ENCODE results near the gene UQCRQ.

The UQCRQ gene

DNA sequence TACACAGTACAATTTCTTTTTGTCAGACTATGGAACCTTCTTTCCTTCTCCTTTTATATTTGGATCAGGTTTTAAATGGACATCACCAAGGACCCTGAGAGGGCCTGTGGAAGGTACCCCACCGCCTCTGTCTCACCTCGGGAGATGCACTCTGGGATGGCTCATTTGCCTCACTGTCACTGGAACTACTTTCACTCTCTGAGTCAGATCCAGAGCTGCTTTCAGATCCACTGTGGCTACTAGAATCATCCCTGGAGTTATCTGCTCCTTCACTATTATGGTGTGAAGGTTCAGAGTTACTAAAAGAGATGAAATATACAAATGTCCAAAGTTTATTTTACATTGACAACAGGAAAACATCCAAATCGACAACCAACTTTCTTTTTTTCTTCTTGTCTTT, 31.7 kb downstream of the UQCRQ start:
- in situ Hi-C loops (cut with HindIII; ENCODE audit: low sequenced_read_pairs) = no loop called here
- H3K4me3 ChIP-seq (ENCODE audit: low read depth, low read length) = no peak overlapping the region
- TF ChIP-seq, protein P1, sequence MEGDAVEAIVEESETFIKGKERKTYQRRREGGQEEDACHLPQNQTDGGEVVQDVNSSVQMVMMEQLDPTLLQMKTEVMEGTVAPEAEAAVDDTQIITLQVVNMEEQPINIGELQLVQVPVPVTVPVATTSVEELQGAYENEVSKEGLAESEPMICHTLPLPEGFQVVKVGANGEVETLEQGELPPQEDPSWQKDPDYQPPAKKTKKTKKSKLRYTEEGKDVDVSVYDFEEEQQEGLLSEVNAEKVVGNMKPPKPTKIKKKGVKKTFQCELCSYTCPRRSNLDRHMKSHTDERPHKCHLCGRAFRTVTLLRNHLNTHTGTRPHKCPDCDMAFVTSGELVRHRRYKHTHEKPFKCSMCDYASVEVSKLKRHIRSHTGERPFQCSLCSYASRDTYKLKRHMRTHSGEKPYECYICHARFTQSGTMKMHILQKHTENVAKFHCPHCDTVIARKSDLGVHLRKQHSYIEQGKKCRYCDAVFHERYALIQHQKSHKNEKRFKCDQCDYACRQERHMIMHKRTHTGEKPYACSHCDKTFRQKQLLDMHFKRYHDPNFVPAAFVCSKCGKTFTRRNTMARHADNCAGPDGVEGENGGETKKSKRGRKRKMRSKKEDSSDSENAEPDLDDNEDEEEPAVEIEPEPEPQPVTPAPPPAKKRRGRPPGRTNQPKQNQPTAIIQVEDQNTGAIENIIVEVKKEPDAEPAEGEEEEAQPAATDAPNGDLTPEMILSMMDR (IDR thresholded peaks at IDR 0.05; ENCODE audit: low read depth, low read length) = no peak
- DNase-seq (ENCODE audit: low read depth, low spot score) = no peak

- DNase-seq (ENCODE audit: low read depth, low spot score) = no peak
- in situ Hi-C loops (cut with HindIII; ENCODE audit: low sequenced_read_pairs) = no loop called here
Measured at GRCh38 chr5:132901036-132901435, 34.6 kb downstream of the UQCRQ start.

DNA sequence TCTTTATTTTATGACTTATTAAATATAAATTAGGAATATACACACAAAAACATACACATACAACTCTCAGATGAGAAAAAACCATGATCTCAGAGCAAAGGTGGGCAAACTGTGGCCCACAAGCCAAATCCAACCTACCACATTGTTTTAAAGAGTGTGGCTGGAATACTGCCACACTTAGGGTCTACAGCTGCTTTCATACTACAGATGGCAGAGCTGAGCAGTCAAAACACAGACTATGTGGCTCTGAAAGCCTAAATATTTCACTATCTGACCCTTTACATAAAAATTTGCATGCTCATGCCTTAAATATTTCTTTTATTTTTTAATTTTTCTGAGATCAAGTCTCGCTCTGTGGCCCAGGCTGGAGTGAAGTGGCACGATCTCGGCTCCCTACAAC, 35.3 kb downstream of the UQCRQ start:
- TF ChIP-seq, protein P1 (IDR thresholded peaks at IDR 0.05; ENCODE audit: low read depth, low read length) = no peak
- no peak for DNase-seq (ENCODE audit: low read depth, low spot score)
- H3K4me3 ChIP-seq (ENCODE audit: low read depth, low read length) = no peak overlapping the region
- in situ Hi-C loops (cut with HindIII; ENCODE audit: low sequenced_read_pairs) = no loop called here

More at GRCh38 chr5:132901036-132901435, 34.6 kb downstream of the UQCRQ start:
- TF ChIP-seq, protein P1 (IDR thresholded peaks at IDR 0.05; ENCODE audit: low read depth, low read length) = no peak
- H3K4me3 ChIP-seq (ENCODE audit: low read depth, low read length) = no peak overlapping the region

GRCh38 chr5:132905938-132906337, 39.5 kb downstream of the UQCRQ start:
- in situ Hi-C loops (cut with HindIII; ENCODE audit: low sequenced_read_pairs) = no loop called here
- TF ChIP-seq, protein P1 (IDR thresholded peaks at IDR 0.05; ENCODE audit: low read depth, low read length) = no peak
- DNase-seq (ENCODE audit: low read depth, low spot score) = no peak
- no peak overlapping the region for H3K4me3 ChIP-seq (ENCODE audit: low read depth, low read length)

- no peak overlapping the region for H3K4me3 ChIP-seq (ENCODE audit: low read depth, low read length)
- in situ Hi-C loops (cut with HindIII; ENCODE audit: low sequenced_read_pairs) = no loop called here
- no peak for DNase-seq (ENCODE audit: low read depth, low spot score)
- TF ChIP-seq, protein P1 (IDR thresholded peaks at IDR 0.05; ENCODE audit: low read depth, low read length) = no peak
Measured at GRCh38 chr5:132907161-132907560, 40.7 kb downstream of the UQCRQ start.

DNA sequence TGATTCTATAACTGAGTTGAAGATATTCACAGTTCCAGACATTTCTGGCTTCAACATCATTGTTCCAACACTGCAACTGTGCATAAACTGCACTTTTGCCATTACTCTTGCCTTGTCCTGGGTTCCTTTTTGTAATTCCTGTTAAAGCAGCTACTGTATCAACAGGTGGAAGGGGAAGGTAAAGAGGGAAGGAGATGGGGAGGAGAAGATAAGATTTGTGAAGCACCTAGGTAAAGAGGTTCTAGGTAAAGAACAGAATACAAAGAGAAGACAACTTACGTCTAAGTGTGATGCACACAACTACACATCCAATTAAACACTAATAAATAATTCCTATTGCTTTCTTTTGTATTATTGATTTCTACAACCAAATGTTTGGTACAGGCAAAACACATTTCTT, 43.3 kb downstream of the UQCRQ start:
- DNase-seq (ENCODE audit: low read depth, low spot score) = no peak
- TF ChIP-seq, protein P1 (IDR thresholded peaks at IDR 0.05; ENCODE audit: low read depth, low read length) = no peak
- H3K4me3 ChIP-seq (ENCODE audit: low read depth, low read length) = no peak overlapping the region
- in situ Hi-C loops (cut with HindIII; ENCODE audit: low sequenced_read_pairs) = no loop called here

DNA sequence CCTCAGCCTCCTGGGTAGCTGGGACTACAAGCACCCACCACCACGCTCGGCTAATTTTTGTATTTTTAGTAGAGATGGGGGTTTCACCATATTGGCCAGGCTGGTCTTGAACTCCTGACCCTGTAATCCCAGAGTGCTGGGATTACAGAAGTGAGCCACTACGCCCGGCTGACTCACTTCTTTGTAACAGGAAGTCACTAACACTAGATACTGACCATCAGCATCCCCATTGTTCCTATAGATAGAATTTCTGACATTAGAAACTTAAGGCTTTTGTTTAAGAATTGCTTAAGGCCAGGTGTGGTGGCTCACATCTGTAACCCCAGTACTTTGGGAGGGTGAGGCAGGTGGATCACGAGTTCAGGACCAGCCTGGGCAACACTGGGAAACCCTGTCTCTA, 49.2 kb downstream of the UQCRQ start:
- no peak for DNase-seq (ENCODE audit: low read depth, low spot score)
- H3K4me3 ChIP-seq (ENCODE audit: low read depth, low read length) = no peak overlapping the region
- in situ Hi-C loops (cut with HindIII; ENCODE audit: low sequenced_read_pairs) = no loop called here
- TF ChIP-seq, protein P1 (IDR thresholded peaks at IDR 0.05; ENCODE audit: low read depth, low read length) = no peak

Measured in astrocyte of the spinal cord (primary cell).